Mesodermal cell (in vitro differentiated cells): Measurements from ENCODE around the gene IGSF11.
A peak's percentile ranks its signal among the peaks of the same experiment; 100 is the strongest.

Experiments
- H3K27ac ChIP-seq: 2 replicates; pipeline ENCODE4 v1.7.0; 2013; ENCODE audit warnings: mild to moderate bottlenecking, low read depth, low read length, moderate library complexity; ENCODE audit not compliant: severe bottlenecking
- H3K36me3 ChIP-seq: 2 replicates; pipeline ENCODE4 v1.7.1; 2013; ENCODE audit warnings: mild to moderate bottlenecking, low read length, moderate library complexity; ENCODE audit not compliant: control insufficient read depth, insufficient read depth
- H3K4me1 ChIP-seq: one replicate; pipeline ENCODE4 v1.7.1; 2013; ENCODE audit warnings: mild to moderate bottlenecking, low read length; ENCODE audit not compliant: insufficient read depth, control insufficient read depth, poor library complexity, severe bottlenecking
- H3K4me3 ChIP-seq: 2 replicates; pipeline ENCODE4 v1.7.0; 2013; ENCODE audit warnings: low read length, control low read depth, mild to moderate bottlenecking; ENCODE audit not compliant: insufficient read depth, poor library complexity, severe bottlenecking; ENCODE audit errors: extremely low read depth
- H3K9me3 ChIP-seq: 2 replicates; pipeline ENCODE4 v1.7.1; 2013; ENCODE audit warnings: mild to moderate bottlenecking, low read length, moderate library complexity; ENCODE audit not compliant: control insufficient read depth
- WGBS, 2 experiments: methylation state at CpG; one replicate each; pipeline ENCODE4 v1.1.5; 2013; ENCODE audit warnings: missing lambda C conversion rate in 2 of 2; ENCODE audit not compliant: insufficient coverage in 2 of 2; 5-methylcytosine and 5-hydroxymethylcytosine counted together

Gene IGSF11

GRCh38 chr3:118949113-118949760 is 85.4 kb downstream of the IGSF11 start:
- no peaks in the 10 kb centered on the region for H3K36me3 ChIP-seq
- H3K9me3 ChIP-seq = peaks cover 3% of the 10 kb centered on the region
- H3K4me1 ChIP-seq = no peaks in the 10 kb centered on the region
- no CpG with 5 or more reads among the region's 1 CpG for WGBS, 2 experiments
- no peak overlapping the region for H3K27ac ChIP-seq
- no peak overlapping the region for H3K4me3 ChIP-seq

DNA sequence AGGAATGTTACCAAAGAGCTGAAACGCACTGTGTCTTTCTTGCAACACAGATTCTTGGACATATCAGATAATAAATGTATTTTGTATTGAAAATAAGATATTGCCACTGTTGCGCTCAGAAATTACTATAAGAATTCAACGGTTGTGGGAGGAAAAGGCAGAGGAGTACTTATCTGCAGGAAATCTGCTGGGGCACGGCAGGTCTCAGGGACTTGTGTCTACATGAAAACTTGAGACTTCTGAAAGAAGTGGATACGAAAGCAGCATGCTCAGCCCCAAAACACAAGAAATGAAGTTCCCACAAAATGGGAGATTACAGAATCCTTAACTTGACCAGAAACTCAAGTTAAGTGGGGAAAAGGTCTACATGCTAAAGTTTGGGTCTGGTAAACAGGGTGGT is 86.5 kb downstream of the IGSF11 start:
- Histone ChIP-seq H3K36me3 (no peaks in the 10 kb centered on the region), H3K9me3 (no peaks in the 10 kb centered on the region), H3K4me3 (no peak overlapping the region), H3K4me1 (no peaks in the 10 kb centered on the region), H3K27ac (no peak overlapping the region)
- WGBS, 2 experiments = 88 to 93% methylated on average over 3 to 4 of the region's 5 CpGs

- H3K36me3 ChIP-seq = no peaks in the 10 kb centered on the region
- WGBS, 2 experiments = 82% methylated on average over 3 to 4 of the region's 4 CpGs
These were observed 88.2 kb downstream of the IGSF11 start for GRCh38 chr3:118946449-118946848.

GRCh38 chr3:118945834-118946233 is 88.8 kb downstream of the IGSF11 start:
- Histone ChIP-seq H3K4me3 (no peak overlapping the region), H3K27ac (no peak overlapping the region), H3K9me3 (no peaks in the 10 kb centered on the region), H3K36me3 (no peaks in the 10 kb centered on the region), H3K4me1 (no peaks in the 10 kb centered on the region)
- WGBS, 2 experiments = no CpG with 5 or more reads among the region's 4 CpGs

More at GRCh38 chr3:118946449-118946848, 88.2 kb downstream of the IGSF11 start:
- Histone ChIP-seq H3K9me3 (no peaks in the 10 kb centered on the region), H3K4me3 (no peak overlapping the region), H3K27ac (no peak overlapping the region), H3K4me1 (no peaks in the 10 kb centered on the region)

DNA sequence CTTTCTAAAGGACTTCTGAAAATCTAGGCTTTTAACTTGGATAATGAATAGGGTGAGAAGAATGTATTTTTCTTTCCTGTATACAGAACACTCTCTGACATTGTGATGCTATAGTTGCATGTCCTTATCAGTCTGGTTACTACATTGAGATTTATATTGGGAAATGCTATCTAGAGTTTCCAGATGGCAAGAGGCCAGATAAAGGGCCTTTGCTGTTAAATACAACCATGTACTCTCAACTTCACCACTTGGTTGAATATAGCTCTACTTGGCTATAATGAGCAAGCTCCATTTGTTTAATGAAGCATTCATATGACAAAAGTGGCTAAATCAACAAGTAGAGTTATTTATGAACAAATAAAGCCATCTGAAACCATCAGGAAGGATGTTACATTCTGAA is 91.0 kb downstream of the IGSF11 start:
- H3K27ac ChIP-seq = no peak overlapping the region
- peaks cover 2% of the 10 kb centered on the region for H3K4me1 ChIP-seq
- no peak overlapping the region for H3K4me3 ChIP-seq
- no peaks in the 10 kb centered on the region for H3K9me3 ChIP-seq
- H3K36me3 ChIP-seq = no peaks in the 10 kb centered on the region

GRCh38 chr3:118942671-118943070 is 92.0 kb downstream of the IGSF11 start:
- Histone ChIP-seq H3K27ac (peak overlapping the region; percentile 4), H3K4me3 (no peak overlapping the region), H3K36me3 (no peaks in the 10 kb centered on the region), H3K9me3 (no peaks in the 10 kb centered on the region), H3K4me1 (peaks cover 11% of the 10 kb centered on the region)
- no CpG with 5 or more reads among the region's 1 CpG for WGBS, 2 experiments

- no peaks in the 10 kb centered on the region for H3K36me3 ChIP-seq
- H3K9me3 ChIP-seq = no peaks in the 10 kb centered on the region
- no peak overlapping the region for H3K4me3 ChIP-seq
- no peak overlapping the region for H3K27ac ChIP-seq
- 92 to 94% methylated on average over 2 of the region's 3 CpGs for WGBS, 2 experiments
- peaks cover 11% of the 10 kb centered on the region for H3K4me1 ChIP-seq
These were observed 92.5 kb downstream of the IGSF11 start for GRCh38 chr3:118942195-118942594.

DNA sequence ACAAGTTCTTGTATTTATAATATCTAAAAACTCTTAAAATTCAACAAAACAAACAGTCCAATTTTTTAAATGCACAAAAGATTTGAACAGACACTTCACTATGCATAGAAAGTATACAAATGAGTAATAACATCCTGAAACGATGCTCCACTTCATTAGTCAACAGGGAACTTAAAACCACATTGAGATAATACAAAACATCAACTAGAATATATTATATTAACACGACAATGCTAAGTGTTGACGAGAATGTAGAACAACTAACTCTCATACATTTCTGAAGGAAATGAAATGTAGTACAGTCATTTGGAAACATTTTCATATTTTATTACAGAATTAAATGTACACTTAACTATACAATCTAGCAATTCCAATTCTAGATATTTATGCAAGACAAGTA is 93.4 kb downstream of the IGSF11 start:
- no peak overlapping the region for H3K27ac ChIP-seq
- H3K4me1 ChIP-seq = peaks cover 11% of the 10 kb centered on the region
- no peaks in the 10 kb centered on the region for H3K9me3 ChIP-seq
- no peak overlapping the region for H3K4me3 ChIP-seq
- no CpG with 5 or more reads among the region's 3 CpGs for WGBS, 2 experiments
- no peaks in the 10 kb centered on the region for H3K36me3 ChIP-seq

- Histone ChIP-seq H3K4me1 (peaks cover 11% of the 10 kb centered on the region), H3K36me3 (no peaks in the 10 kb centered on the region), H3K9me3 (no peaks in the 10 kb centered on the region), H3K27ac (peak overlapping the region; percentile 51), H3K4me3 (no peak overlapping the region)
- WGBS, 2 experiments = 93 to 96% methylated on average over 2 to 4 of the region's 5 CpGs
These were observed 96.3 kb downstream of the IGSF11 start for GRCh38 chr3:118938183-118938961.

DNA sequence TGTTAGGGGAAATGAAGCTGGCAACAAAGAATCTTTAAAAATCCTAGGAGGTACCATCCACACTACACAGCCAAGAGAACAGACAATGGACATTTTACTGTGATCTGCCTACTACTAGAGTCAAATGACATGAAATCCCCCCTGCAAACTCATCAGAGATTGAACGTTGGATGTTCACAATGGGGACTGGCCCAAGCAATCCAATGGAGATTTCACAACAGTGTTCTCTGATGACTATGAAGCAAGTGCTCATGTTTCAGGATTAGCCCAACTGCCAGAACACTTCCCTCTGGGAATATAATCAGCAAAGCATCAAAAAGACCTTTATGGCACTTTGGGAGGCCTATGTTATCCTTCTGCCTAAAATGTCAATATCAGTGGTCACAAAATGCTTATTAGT is 97.8 kb downstream of the IGSF11 start:
- Histone ChIP-seq H3K4me1 (peaks cover 11% of the 10 kb centered on the region), H3K4me3 (no peak overlapping the region)

More for the DNA sequence above, 97.8 kb downstream of the IGSF11 start:
- Histone ChIP-seq H3K36me3 (no peaks in the 10 kb centered on the region), H3K27ac (no peak overlapping the region), H3K9me3 (no peaks in the 10 kb centered on the region)
- 83 to 100% methylated on average over 1 of the region's 1 CpG for WGBS, 2 experiments
